ENCODE measurements around the gene ERICH6B.

The ERICH6B gene

DNA sequence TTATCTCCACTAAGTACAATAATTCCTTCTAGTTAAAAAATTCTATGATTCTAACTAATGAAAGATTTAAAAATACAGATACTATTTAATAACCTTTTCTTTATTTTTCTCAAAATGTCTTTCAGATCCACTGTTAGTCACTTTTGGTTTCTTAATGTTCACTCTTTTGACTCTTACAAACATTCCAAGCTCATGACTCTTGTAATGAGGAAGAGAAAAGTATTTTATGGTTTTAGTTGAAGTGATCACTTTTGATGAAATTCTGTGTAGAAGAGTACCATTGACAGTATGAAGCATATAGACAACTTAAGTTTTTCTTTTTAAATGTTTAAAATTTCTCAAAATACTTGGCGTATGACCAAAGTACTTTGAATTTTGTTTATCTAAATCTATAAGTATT is 123.0 kb downstream of the ERICH6B start:
- peaks cover 53% of the 10 kb centered on the region for H3K36me3 Mint-ChIP-seq (ENCODE audit: insufficient read depth)
- no peak overlapping the region for H3K4me3 Mint-ChIP-seq
- ATAC-seq (replicated peaks) (no peak), DNase-seq (no peak)
- H3K9me3 Mint-ChIP-seq: no peaks in the 10 kb centered on the region
- H3K27ac Mint-ChIP-seq: no peak overlapping the region
- H3K4me1 Mint-ChIP-seq (ENCODE audit: low read depth in 2 of 2): no peaks in the 10 kb centered on the region
- no peaks in the 10 kb centered on the region for H3K27me3 Mint-ChIP-seq
